LNCaP clone FGC (cell line): ENCODE measurements around the gene MAGEB4.

Experiments used
- DNase-seq: peaks from one replicate; pipeline ENCODE4 v3.0.0-alpha.2; 2011; ENCODE audit warnings: low read depth
- H3K4me3 ChIP-seq: 2 replicates; pipeline ENCODE4 v1.5.1; 2011; ENCODE audit warnings: mild to moderate bottlenecking, low read depth, low read length, control low read depth
- CTCF ChIP-seq: IDR thresholded peaks from 2 replicates; pipeline ENCODE4 v1.5.1; 2012; ENCODE audit warnings: mild to moderate bottlenecking; ENCODE audit not compliant: control insufficient read depth, insufficient read depth; ENCODE audit errors: extremely low read depth

Gene MAGEB4

DNA sequence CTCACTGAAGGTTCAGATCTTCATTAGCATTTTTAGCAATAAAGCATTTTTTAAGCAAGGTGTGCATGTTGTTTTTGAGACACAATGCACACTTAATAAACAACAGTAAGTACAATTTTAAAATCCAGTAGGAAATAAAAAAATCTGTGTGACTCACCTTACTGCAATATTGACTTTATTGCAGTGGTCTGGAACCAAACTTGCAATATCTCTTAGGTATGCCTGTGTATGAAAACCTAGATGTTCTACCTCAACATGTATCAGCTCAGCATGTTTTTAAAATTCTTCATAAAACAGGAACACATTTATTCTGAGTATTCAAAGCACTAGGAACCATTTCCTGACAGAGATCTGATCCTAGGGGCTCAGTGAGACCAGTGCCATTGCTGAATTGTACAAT is 40.7 kb downstream of the MAGEB4 start:
- no peak overlapping the region for H3K4me3 ChIP-seq
- no peak for TF ChIP-seq CTCF
- no peak for DNase-seq

- no peak overlapping the region for H3K4me3 ChIP-seq
- DNase-seq: no peak
- TF ChIP-seq CTCF: no peak
These were observed 41.8 kb downstream of the MAGEB4 start for GRCh38 chrX:30283456-30284200.
